NCI-H510A treated with DMSO at 0.1 percent for 48 hours (cell line): ENCODE data around the gene ANK2.

Source experiments
- DNase-seq: peaks from one replicate; lab custom pipeline; 2025; lab: John Stamatoyannopoulos, UW

Gene ANK2

GRCh38 chr4:113398441-113399143 is 349.1 kb downstream of the ANK2 start:
- no peak for DNase-seq

GRCh38 chr4:113404167-113404571 is 354.7 kb downstream of the ANK2 start:
- DNase-seq: no peak

GRCh38 chr4:113404841-113405240 is 355.4 kb downstream of the ANK2 start:
- DNase-seq: no peak

- DNase-seq: no peak
Measured at GRCh38 chr4:113405874-113406722, 356.6 kb downstream of the ANK2 start.

GRCh38 chr4:113406723-113407016 is 357.2 kb downstream of the ANK2 start:
- DNase-seq: peak; percentile 49

GRCh38 chr4:113407409-113407808 is 358.0 kb downstream of the ANK2 start:
- peak; percentile 47 for DNase-seq

GRCh38 chr4:113409181-113409580 is 359.7 kb downstream of the ANK2 start:
- DNase-seq: no peak

GRCh38 chr4:113410686-113411085 is 361.2 kb downstream of the ANK2 start:
- DNase-seq: no peak

- DNase-seq: no peak
Measured at GRCh38 chr4:113411496-113411938, 362.1 kb downstream of the ANK2 start.

GRCh38 chr4:113419631-113420030 is 370.2 kb downstream of the ANK2 start:
- DNase-seq: no peak

- no peak for DNase-seq
Measured at GRCh38 chr4:113420938-113421337, 371.5 kb downstream of the ANK2 start.

- no peak for DNase-seq
Measured at GRCh38 chr4:113423631-113424030, 374.2 kb downstream of the ANK2 start.

GRCh38 chr4:113433116-113433515 is 383.7 kb downstream of the ANK2 start:
- DNase-seq: no peak
